GM19351 (cell line): ENCODE results near the gene ARL6IP6.

Experiments
- ATAC-seq: cut with Tn5 transposase; IDR thresholded peaks from one replicate; pipeline ENCODE4 v1.9.1; 2021; ENCODE audit warnings: mild to moderate bottlenecking, moderate library complexity; ENCODE audit not compliant: unreplicated experiment

ARL6IP6 gene

GRCh38 chr2:152792974-152793373 is 74.6 kb downstream of the ARL6IP6 start:
- ATAC-seq, result no peak

GRCh38 chr2:152796941-152797340 is 78.5 kb downstream of the ARL6IP6 start:
- ATAC-seq, result no peak

GRCh38 chr2:152804687-152805408 is 86.4 kb downstream of the ARL6IP6 start:
- no peak for ATAC-seq

- ATAC-seq, result no peak
Observed at GRCh38 chr2:152811916-152812315, 93.5 kb downstream of the ARL6IP6 start.
